Fibroblast of mammary gland (primary cell): ENCODE results near the gene PDE6D.
"Not testable (repeated sequence)": the region's sequence is repeated elsewhere in the genome, so short reads cannot be mapped to it uniquely, and the experiment has no call there.

ENCODE experiments used
- DNase-seq: peaks from one replicate; pipeline ENCODE4 v3.0.0-alpha.2; 2010; ENCODE audit warnings: low read depth
- H3K4me3 ChIP-seq: 2 replicates; pipeline ENCODE4 v1.5.1; 2011; ENCODE audit warnings: low read depth, mild to moderate bottlenecking, low read length, moderate library complexity; ENCODE audit not compliant: control insufficient read depth
- CTCF ChIP-seq: conservative IDR thresholded peaks from 2 replicates; pipeline ENCODE4 v1.5.1; 2011; ENCODE audit warnings: low read depth, low read length, inconsistent platforms; ENCODE audit not compliant: control insufficient read depth, insufficient read depth

The PDE6D gene

GRCh38 chr2:231713730-231714638, 67.1 kb downstream of the PDE6D start:
- peak; percentile 91 for DNase-seq
- no peak overlapping the region for H3K4me3 ChIP-seq
- peak; percentile 93 for TF ChIP-seq CTCF

GRCh38 chr2:231713406-231713729, 67.7 kb downstream of the PDE6D start:
- not testable (repeated sequence) for DNase-seq, H3K4me3 ChIP-seq

- DNase-seq = not testable (repeated sequence)
Measured at GRCh38 chr2:231712451-231713021, 68.5 kb downstream of the PDE6D start.

GRCh38 chr2:231711677-231712450, 69.2 kb downstream of the PDE6D start:
- H3K4me3 ChIP-seq = peak overlapping the region; percentile 71
- DNase-seq = no peak
- TF ChIP-seq CTCF = no peak

More at GRCh38 chr2:231712451-231713021, 68.5 kb downstream of the PDE6D start:
- H3K4me3 ChIP-seq = not testable (repeated sequence)

GRCh38 chr2:231710799-231711676, 70.0 kb downstream of the PDE6D start:
- no peak for DNase-seq
- peak overlapping the region; percentile 71 for H3K4me3 ChIP-seq
- TF ChIP-seq CTCF = peak; percentile 6

- peak; percentile 37 for TF ChIP-seq CTCF
- peak; percentile 76 for DNase-seq
- peak overlapping the region; percentile 75 for H3K4me3 ChIP-seq
Measured at GRCh38 chr2:231709981-231710798, 70.9 kb downstream of the PDE6D start.

- DNase-seq = peak; percentile 21
Measured at GRCh38 chr2:231709636-231709980, 71.5 kb downstream of the PDE6D start.

More at GRCh38 chr2:231709636-231709980, 71.5 kb downstream of the PDE6D start:
- peak overlapping the region; percentile 75 for H3K4me3 ChIP-seq
- TF ChIP-seq CTCF = no peak
